Measurements from ENCODE around the gene WDR45B.

The WDR45B gene

GRCh38 chr17:82675476-82676245 lies 27.4 kb upstream of the WDR45B start:
- no peak for DNase-seq

- no peak for DNase-seq
Measured at GRCh38 chr17:82674656-82675475, 26.6 kb upstream of the WDR45B start.

GRCh38 chr17:82670661-82671450 lies 22.6 kb upstream of the WDR45B start:
- no peak for DNase-seq

- DNase-seq, result peak; percentile 21 to 34
Measured at GRCh38 chr17:82668631-82669099, 20.4 kb upstream of the WDR45B start.

GRCh38 chr17:82668024-82668630 lies 19.9 kb upstream of the WDR45B start:
- DNase-seq, result no peak

- DNase-seq, result no peak
Measured at GRCh38 chr17:82667668-82668000, 19.4 kb upstream of the WDR45B start.

- no peak for DNase-seq
Measured at GRCh38 chr17:82666931-82667667, 18.9 kb upstream of the WDR45B start.

GRCh38 chr17:82665891-82666290 lies 17.6 kb upstream of the WDR45B start:
- DNase-seq, result no peak

GRCh38 chr17:82665217-82665616 lies 17.0 kb upstream of the WDR45B start:
- no peak for DNase-seq

- no peak for DNase-seq
Measured at GRCh38 chr17:82664701-82665182, 16.5 kb upstream of the WDR45B start.

GRCh38 chr17:82664276-82664575 lies 16.0 kb upstream of the WDR45B start:
- no peak for DNase-seq

GRCh38 chr17:82663381-82664275 lies 15.4 kb upstream of the WDR45B start:
- no peak for DNase-seq

GRCh38 chr17:82662711-82663261 lies 14.5 kb upstream of the WDR45B start:
- DNase-seq, result no peak

- no peak for DNase-seq
Measured at GRCh38 chr17:82661717-82662683, 13.8 kb upstream of the WDR45B start.

- DNase-seq, result no peak
Measured at GRCh38 chr17:82659886-82660285, 11.6 kb upstream of the WDR45B start.

GRCh38 chr17:82658796-82659452 lies 10.7 kb upstream of the WDR45B start:
- DNase-seq, result no peak

- DNase-seq, result no peak
Measured at GRCh38 chr17:82658331-82658730, 10.1 kb upstream of the WDR45B start.

GRCh38 chr17:82657926-82658325 lies 9.7 kb upstream of the WDR45B start:
- DNase-seq, result no peak

- DNase-seq, result no peak
Measured at GRCh38 chr17:82656266-82656665, 8.0 kb upstream of the WDR45B start.

Measured in stimulated activated CD4-positive, alpha-beta T cell treated with anti-CD3 and anti-CD28 coated beads, Interleukin-4, amount 100 ng/mL, for 4 hours (primary cell).